ENCODE results near the gene PSMC4. TPM values are rescaled to one million over a fixed set of nuclear protein-coding genes. Genes with fewer than 3 reads are reported as not detected.

The PSMC4 gene
- total and polyA plus RNA-seq, 2 donors (not counting 1 experiment from before 2014, with no cell fraction given): 58.2 to 63.0 TPM

DNA sequence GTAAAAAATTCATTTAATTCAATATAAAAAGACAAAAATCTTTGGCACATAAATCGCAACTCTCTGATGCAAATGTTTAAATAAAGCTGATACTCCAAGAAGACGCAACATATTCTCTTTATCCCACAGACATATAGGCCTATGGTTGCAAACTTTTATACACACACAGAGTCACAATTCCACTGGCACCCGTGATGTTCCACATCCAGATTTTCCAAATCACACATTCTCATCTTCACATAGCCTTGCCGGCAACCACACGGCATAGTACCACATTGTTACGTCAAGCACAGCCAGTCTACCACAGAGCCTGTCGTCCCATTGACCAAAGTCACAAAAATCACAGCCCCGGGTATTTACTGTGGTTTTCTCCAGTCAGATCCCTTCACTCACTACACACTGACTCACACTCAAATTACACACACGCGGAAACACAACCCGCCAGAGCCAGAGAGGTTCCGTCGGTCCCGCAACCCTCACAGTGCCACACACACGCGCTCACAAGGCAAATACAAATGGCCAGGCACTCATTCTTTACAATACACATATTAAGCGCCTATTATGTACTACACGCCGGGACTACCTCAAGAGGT lies 25.3 kb downstream of the PSMC4 start:
- no peaks in the 10 kb centered on the region for H3K27me3 ChIP-seq (replicated peaks in 1 of 4; ENCODE audit: control extremely low read depth in 1 of 4, control insufficient read depth in 3 of 4, insufficient read depth in 4 of 4, low read length in 3 of 4)
- peak; percentile 3 for ATAC-seq (ENCODE audit: low read depth)
- no peak for DNase-seq
- H3K9me3 ChIP-seq (ENCODE audit: control extremely low read depth in 1 of 3, control insufficient read depth in 2 of 3, insufficient read depth in 1 of 3, low read length in 2 of 3): peaks cover 1 to 8% (median 8%) of the 10 kb centered on the region in 3 donors
- H3K4me3 ChIP-seq (ENCODE audit: control extremely low read depth in 1 of 5, extremely low read depth in 1 of 5, insufficient read depth in 1 of 5, low read depth in 2 of 5, low read length in 4 of 5): peak overlapping the region; percentile 59 to 98 (median 92)
- Mint-ChIP-seq H3K4me1 (peaks cover 28% of the 10 kb centered on the region), H3K27ac (peak overlapping the region; percentile 92), H3K27me3 (no peaks in the 10 kb centered on the region), H3K9me3 (ENCODE audit: insufficient read depth) (peaks cover 2% of the 10 kb centered on the region), H3K4me3 (peak overlapping the region; percentile 96)
- peak overlapping the region; percentile 95 for H2AFZ ChIP-seq (ENCODE audit: insufficient read depth, low read depth, low read length, poor library complexity, severe bottlenecking)
- intact Hi-C loops (cut with micrococcal nuclease): loop anchor here (1.0 to 5.0 kb wide), 5 partner anchors 25 to 471 kb away; partner anchors contain the start of genes BLVRB, MAP3K10, PSMC4 and SPTBN4
- H3K27ac ChIP-seq (ENCODE audit: low read length in 2 of 2): peak overlapping the region; percentile 78 to 89
- H3K4me1 ChIP-seq (ENCODE audit: control insufficient read depth in 2 of 2, insufficient read depth in 2 of 2, low read length in 2 of 2): peaks cover 9 to 16% of the 10 kb centered on the region in 2 donors
- peaks cover 47% of the 10 kb centered on the region for H3K79me2 ChIP-seq (ENCODE audit: control insufficient read depth, insufficient read depth, low read length)
- peak overlapping the region; percentile 90 for H3K9ac ChIP-seq (ENCODE audit: low read length)
- peak overlapping the region; percentile 83 for H3K4me2 ChIP-seq (replicated peaks; ENCODE audit: low read depth, low read length, poor library complexity, severe bottlenecking)
- ChIA-PET CTCF (interaction anchor here (1.8 to 2.2 kb wide), 2 partner anchors 17 to 26 kb away, joined by 5 to 12 read pairs; no protein-coding TSS in a partner anchor), POLR2A (interaction anchor here (0.8 to 2.0 kb wide), 4 partner anchors 21 to 133 kb away, joined by 3 to 10 read pairs (median 4); partner anchors contain the start of gene PSMC4)
- TF ChIP-seq CTCF (IDR thresholded peaks at IDR 0.05): no peak
- H3K36me3 ChIP-seq (replicated peaks in 1 of 2; ENCODE audit: control extremely low read depth in 1 of 2, control insufficient read depth in 1 of 2, extremely low read depth in 1 of 2, insufficient read depth in 2 of 2, low read length in 1 of 2): peaks cover 0 to 4% of the 10 kb centered on the region in 2 experiments
- H4K20me1 ChIP-seq (ENCODE audit: control insufficient read depth, insufficient read depth, low read length, poor library complexity, severe bottlenecking): peaks cover 3% of the 10 kb centered on the region
- WGBS (ENCODE audit: insufficient coverage): 11% methylated on average over 19 of the region's 19 CpGs
